ENCODE results near the gene CHAT.

The CHAT gene

DNA sequence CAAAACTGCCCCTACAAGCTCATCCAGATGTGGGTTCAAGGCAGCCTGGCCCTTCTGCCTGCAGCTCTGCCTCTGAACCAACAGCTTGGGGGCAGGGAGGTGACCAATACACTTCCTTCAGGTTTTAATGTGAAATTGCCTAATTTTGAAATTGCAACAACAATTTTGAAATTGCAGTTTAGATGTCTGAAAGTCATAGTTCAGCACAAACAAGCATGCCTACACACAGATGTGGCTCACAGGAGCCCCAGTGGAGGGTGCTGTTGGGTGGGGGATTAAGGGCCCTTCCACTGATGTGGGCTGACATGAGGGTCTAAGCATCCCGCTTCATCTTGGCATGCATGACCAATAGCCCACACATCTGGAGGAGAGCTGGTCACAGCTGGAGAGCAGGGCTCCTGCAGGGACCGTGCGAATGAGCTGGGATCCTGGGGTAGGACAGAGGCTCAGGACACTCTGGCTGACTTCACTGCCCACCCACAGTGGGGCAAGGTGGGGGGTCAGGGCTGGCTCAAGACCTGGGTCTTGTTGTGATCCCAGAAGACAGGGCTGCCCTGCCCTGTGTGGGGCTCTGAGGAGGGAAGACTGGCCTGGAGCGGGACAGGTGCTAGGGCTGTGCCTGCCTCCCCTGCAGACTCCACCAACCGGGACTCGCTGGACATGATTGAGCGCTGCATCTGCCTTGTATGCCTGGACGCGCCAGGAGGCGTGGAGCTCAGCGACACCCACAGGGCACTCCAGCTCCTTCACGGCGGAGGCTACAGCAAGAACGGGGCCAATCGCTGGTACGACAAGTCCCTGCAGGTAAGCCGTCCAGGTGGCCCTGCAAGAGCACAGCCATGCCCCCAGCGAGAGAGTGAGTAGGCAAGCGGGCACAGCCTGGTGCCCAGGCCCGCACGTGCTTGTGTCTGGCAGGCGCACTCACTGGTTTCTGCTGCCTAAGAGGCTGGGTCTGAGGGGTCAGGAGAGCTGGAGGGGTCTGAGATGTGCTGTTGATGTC, 32.3 kb downstream of the CHAT start:
- no peak overlapping the region for H3K27ac ChIP-seq
- no peak for TF ChIP-seq ZFX (IDR thresholded peaks at IDR 0.05)
- TF ChIP-seq, protein P1, sequence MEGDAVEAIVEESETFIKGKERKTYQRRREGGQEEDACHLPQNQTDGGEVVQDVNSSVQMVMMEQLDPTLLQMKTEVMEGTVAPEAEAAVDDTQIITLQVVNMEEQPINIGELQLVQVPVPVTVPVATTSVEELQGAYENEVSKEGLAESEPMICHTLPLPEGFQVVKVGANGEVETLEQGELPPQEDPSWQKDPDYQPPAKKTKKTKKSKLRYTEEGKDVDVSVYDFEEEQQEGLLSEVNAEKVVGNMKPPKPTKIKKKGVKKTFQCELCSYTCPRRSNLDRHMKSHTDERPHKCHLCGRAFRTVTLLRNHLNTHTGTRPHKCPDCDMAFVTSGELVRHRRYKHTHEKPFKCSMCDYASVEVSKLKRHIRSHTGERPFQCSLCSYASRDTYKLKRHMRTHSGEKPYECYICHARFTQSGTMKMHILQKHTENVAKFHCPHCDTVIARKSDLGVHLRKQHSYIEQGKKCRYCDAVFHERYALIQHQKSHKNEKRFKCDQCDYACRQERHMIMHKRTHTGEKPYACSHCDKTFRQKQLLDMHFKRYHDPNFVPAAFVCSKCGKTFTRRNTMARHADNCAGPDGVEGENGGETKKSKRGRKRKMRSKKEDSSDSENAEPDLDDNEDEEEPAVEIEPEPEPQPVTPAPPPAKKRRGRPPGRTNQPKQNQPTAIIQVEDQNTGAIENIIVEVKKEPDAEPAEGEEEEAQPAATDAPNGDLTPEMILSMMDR (conservative IDR thresholded peaks at IDR 0.05): no peak

DNA sequence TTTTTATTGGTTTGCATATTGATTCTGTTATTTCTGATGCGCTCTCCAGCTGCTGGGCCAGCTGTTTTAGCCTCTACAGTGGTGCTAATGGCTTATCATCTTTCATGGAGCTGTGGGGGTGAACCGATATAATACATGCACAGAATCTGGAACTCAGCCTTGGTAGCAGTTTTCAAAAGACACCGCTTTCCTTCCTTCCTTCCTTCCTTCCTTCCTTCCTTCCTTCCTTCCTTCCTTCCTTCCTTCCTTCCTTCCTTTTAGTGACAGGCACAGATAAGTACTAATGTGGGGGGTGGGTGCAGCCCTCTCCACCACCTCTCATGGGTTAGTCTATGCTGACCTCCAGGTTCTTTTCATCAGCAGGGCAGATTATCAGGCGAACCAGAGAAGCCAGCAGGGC, 33.7 kb downstream of the CHAT start:
- H3K27ac ChIP-seq: no peak overlapping the region
- no peak for TF ChIP-seq ZFX (IDR thresholded peaks at IDR 0.05)
- TF ChIP-seq, protein P1 (conservative IDR thresholded peaks at IDR 0.05): no peak

DNA sequence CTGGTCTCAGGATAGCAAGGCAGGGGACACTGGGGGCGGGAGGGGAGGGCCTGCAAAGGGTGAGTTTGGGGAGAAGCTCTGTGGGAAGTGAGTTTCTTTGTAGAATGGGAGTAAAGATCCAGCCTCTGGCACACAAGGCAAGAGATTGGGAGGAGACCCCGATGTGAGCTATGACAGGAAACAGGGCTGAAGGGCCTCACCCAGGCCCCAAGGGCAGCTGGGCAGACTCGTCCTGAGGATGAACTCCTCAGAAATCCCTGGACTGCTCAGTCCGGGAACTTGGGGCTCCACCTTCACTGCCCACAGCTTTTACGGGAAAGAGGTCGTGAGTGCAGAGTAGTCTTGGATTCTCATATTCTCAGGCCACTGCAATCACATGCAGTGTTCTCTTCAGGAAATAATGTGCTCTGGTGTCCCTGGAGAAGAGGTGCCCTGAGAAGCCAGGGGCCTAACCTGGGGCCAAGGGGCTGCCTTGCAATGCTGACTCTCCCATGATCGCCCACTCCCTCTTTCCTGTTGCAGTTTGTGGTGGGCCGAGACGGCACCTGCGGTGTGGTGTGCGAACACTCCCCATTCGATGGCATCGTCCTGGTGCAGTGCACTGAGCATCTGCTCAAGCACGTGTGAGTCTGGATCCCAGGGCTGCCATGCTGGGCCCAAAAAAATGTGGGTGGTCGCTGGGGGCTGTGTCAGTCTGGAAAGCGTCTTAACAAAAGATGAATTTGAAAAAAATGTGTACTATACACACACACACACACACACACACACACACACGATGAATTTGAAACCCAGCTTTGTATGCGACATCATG, 34.4 kb downstream of the CHAT start:
- no peak for TF ChIP-seq ZFX (IDR thresholded peaks at IDR 0.05)
- TF ChIP-seq, protein P1 (conservative IDR thresholded peaks at IDR 0.05): no peak

DNA sequence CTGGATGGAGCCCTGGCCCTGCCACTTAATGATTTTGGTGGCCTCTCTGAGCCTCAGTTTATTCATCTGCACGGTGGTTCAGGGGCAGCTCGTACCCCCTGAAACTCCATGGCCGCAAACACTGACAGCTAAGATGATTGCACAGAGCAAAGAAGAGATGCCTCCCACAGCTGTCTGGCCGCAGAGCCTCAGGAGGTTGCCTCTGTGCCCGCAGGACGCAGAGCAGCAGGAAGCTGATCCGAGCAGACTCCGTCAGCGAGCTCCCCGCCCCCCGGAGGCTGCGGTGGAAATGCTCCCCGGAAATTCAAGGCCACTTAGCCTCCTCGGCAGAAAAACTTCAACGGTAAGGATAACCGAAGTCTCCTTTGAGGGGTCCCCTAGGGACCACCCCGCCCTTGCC, 35.5 kb downstream of the CHAT start:
- H3K27ac ChIP-seq: no peak overlapping the region
- TF ChIP-seq ZFX (IDR thresholded peaks at IDR 0.05): no peak
- TF ChIP-seq, protein P1 (conservative IDR thresholded peaks at IDR 0.05): no peak

More for the DNA sequence above, 34.4 kb downstream of the CHAT start:
- H3K27ac ChIP-seq: no peak overlapping the region

DNA sequence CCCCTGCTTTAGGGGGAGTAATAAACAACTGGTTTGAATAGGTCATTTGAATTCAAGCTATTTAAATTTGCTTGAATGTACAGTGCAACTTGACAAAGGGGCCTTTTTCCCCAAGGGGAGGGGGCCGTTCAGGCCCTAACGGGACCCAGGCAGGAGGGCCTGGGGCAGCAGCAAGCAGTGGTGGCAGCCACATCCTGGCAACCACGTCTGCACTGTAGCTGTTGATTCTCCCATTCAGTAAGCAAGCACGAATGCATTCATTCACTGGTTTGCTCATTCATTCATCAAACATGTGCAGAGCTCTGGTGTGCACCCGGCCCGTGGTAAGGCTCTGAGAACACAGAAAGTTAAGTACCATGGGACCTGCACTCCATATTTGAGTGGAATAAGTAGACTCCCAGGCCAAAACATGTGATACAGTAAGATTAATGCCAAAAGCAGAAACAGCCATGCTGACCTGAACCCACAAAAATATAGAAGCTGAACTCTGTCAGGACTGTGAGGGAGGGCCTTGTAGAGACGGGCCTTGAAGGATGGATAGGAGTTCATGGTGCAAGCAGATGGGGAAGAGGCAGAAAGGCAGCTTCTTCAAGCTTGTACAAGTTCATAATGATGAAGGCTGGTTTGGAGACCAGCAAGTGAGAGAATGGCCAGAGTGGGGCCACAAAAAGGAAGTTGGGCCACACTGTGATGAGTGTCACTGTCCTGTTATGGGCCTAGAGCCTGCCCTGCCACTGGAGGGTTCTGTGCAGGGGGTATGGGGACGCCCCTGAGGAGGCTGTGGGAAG, 36.3 kb downstream of the CHAT start:
- TF ChIP-seq, protein P1 (conservative IDR thresholded peaks at IDR 0.05): no peak
- no peak for TF ChIP-seq ZFX (IDR thresholded peaks at IDR 0.05)
- no peak overlapping the region for H3K27ac ChIP-seq

DNA sequence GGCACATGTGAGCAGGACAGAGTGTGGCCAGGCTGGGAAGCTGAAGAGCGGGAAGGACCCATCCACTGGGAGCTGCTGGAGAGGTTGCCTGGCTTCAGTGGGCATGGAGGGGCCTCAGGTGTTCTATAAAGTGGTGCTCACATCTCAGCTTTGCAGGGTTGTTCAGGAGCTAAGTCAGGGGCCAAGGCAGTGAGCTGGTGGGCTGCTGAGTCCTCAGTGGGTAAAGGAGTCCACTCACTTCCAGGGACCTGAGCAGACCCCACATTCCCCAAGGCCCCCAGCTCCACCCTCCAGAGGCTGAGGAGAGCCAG, 36.8 kb downstream of the CHAT start:
- TF ChIP-seq ZFX (IDR thresholded peaks at IDR 0.05): no peak
- TF ChIP-seq, protein P1 (conservative IDR thresholded peaks at IDR 0.05): no peak
- no peak overlapping the region for H3K27ac ChIP-seq

Data from C4-2B (cell line).